Spleen (tissue), 13 donors: ENCODE data around the gene RNF146. TPM values are rescaled to one million over a fixed set of nuclear protein-coding genes. Genes with fewer than 3 reads are reported as not detected.

Source experiments
- DNase-seq: peaks from one replicate; pipeline ENCODE4 v3.0.0-alpha.2; 2020
- H3K27ac ChIP-seq, 8 donors: fragments of 200-600 bp; sonication (generic) in 7 of 8; 1 replicate in 4 of 8; 2 replicates in 4 of 8; pipeline versions ENCODE4 v1.5.0 to v1.8.0; 2016 to 2021; ENCODE audit warnings: inconsistent platforms in 4 of 8, mild to moderate bottlenecking in 4 of 8, moderate library complexity in 1 of 8
- H3K27me3 ChIP-seq, 7 donors: fragments of 200-600 bp; sonication (generic) in 6 of 7; replicated peaks in 1 of 7; 1 replicate in 4 of 7; 2 replicates in 3 of 7; pipeline versions ENCODE4 v1.5.0 to v1.8.0; 2016 to 2021; ENCODE audit warnings: inconsistent platforms in 3 of 7, mild to moderate bottlenecking in 1 of 7
- H3K36me3 ChIP-seq, 6 donors: fragments of 200-600 bp; sonication (generic) in 5 of 6; 1 replicate in 4 of 6; 2 replicates in 2 of 6; pipeline versions ENCODE4 v1.5.0 to v1.8.0; 2016 to 2021; ENCODE audit warnings: inconsistent platforms in 2 of 6
- H3K4me1 ChIP-seq, 6 donors: fragments of 200-600 bp; sonication (generic) in 5 of 6; 1 replicate in 3 of 6; 2 replicates in 3 of 6; pipeline versions ENCODE4 v1.5.0 to v1.8.0; 2016 to 2021; ENCODE audit warnings: inconsistent platforms in 3 of 6
- H3K4me3 ChIP-seq, 8 donors: fragments of 200-600 bp; sonication (generic) in 7 of 8; 1 replicate in 4 of 8; 2 replicates in 4 of 8; pipeline versions ENCODE4 v1.5.0 to v1.8.0; 2016 to 2021; ENCODE audit warnings: inconsistent platforms in 4 of 8, mild to moderate bottlenecking in 4 of 8, moderate library complexity in 2 of 8
- H3K9me3 ChIP-seq, 8 donors: fragments of 200-600 bp; sonication (generic) in 7 of 8; 1 replicate in 4 of 8; 2 replicates in 4 of 8; pipeline versions ENCODE4 v1.5.0 to v1.8.0; 2016 to 2021; ENCODE audit warnings: inconsistent platforms in 4 of 8
- POLR2A ChIP-seq, 3 donors: fragments of 450-650 bp; IDR thresholded peaks; one replicate each; pipeline ENCODE4 v1.5.1; 2017; ENCODE audit warnings: antibody characterized with exemption in 3 of 3, mild to moderate bottlenecking in 1 of 3
- POLR2AphosphoS5 ChIP-seq, 3 donors: sonication (generic); formaldehyde crosslinking; IDR thresholded peaks; one replicate each; pipeline ENCODE4 v1.5.1; 2017; ENCODE audit warnings: antibody characterized with exemption in 3 of 3
- WGBS, 5 donors: extraction: QIAGEN DNeasy Blood & Tissue Kit in 3 of 5; methylation state at CpG; one replicate each; pipeline versions ENCODE4 v1.1.5 to v1.1.7; 2013 to 2018; 5-methylcytosine and 5-hydroxymethylcytosine counted together
- intact Hi-C: fragments of 100-400 bp; cut with DNase I; formaldehyde crosslinking; loops from one replicate; pipeline ENCODE4 v1.15.0; 2023; ENCODE audit warnings: low total_unique reads
- long read RNA-seq, 2 donors: transcript quantifications; one replicate each; lab custom pipeline, GENCODE V29; 2026
- polyA plus RNA-seq, 3 donors: library from polyadenylated mRNA; stranded (reverse); fragments of 200-250 nt; gene quantifications; one replicate each; pipeline ENCODE4 v1.2.1, GENCODE V29; 2013
- total RNA-seq, 7 donors: library from RNA; depleted of rRNA in 3 of 7; stranded (reverse); fragments of >200 nt in 3 of 7; fragmentation: NEBNext Ultra II Directional in 4 of 7; extraction: Animal tissue kit (Norgen Biotek cat#: 25700) in 4 of 7; gene quantifications; one replicate each; pipeline versions ENCODE4 v1.1.0 to v1.2.1, GENCODE V29; 2016 to 2021
- TF ChIP-seq, protein P1 (sequence below), 11 experiments: fragments of 200-600 bp in 7 of 11; fragments of 450-650 bp in 4 of 11; sonication (generic) in 4 of 11; IDR thresholded peaks in 8 of 11; conservative IDR thresholded peaks in 3 of 11; 1 replicate in 7 of 11; 2 replicates in 4 of 11; pipeline versions ENCODE4 v1.4.0 to v1.8.0; 2016 to 2021; ENCODE audit warnings: antibody characterized with exemption in 11 of 11, inconsistent platforms in 4 of 11, mild to moderate bottlenecking in 1 of 11
- donor health status: healthy with polysubstance abuse.
- donor health status: DM: no; HTN: no; CAD: no; lungs with moderate emphysema.
- donor health status: DM: no; HTN: no; CAD: no.
- donor health status: Bipolar disorder and iron deficiency.
- donor health status: healthy.
- donor health status: DM: no; HTN: no; CAD: no.
- donor health status: DM: yes; HTN: yes; CAD: no.

Gene RNF146, protein sequence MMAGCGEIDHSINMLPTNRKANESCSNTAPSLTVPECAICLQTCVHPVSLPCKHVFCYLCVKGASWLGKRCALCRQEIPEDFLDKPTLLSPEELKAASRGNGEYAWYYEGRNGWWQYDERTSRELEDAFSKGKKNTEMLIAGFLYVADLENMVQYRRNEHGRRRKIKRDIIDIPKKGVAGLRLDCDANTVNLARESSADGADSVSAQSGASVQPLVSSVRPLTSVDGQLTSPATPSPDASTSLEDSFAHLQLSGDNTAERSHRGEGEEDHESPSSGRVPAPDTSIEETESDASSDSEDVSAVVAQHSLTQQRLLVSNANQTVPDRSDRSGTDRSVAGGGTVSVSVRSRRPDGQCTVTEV
- total RNA-seq (100 to 1,000 TPM in 2 of 7 donors, 10 to 100 TPM in 5; 43.9 to 125 (median 79.3) TPM), polyA plus RNA-seq (10 to 100 TPM; 31.5 to 48.9 (median 41.7) TPM)
- long read RNA-seq, donor 1, partial matches to known transcripts, result 0 of 7 reads
- long read RNA-seq, donor 1, other reads (novel, unspliced or antisense), result 0 of 7 reads
- long read RNA-seq, donor 2, partial matches to known transcripts, result 0 of 9 reads
- long read RNA-seq, donor 2, other reads (novel, unspliced or antisense), result 0 of 9 reads

GRCh38 chr6:127266178-127266891, at the start of gene RNF146:
RNF146 (plus strand) TSS chr6:127266864; CDS start chr6:127280339, 13,475 bp downstream.
- intact Hi-C loops, result loop anchor here (10.0 kb wide), 1 partner anchor 1282 kb away; the partner anchor contains the start of gene TRMT11
- Histone ChIP-seq H3K36me3 (no peaks in the 10 kb centered on the region), H3K9me3 (no peaks in the 10 kb centered on the region), H3K27ac (peak within 1 kb of the TSS; percentile 98 to 100 (median 99)), H3K27me3 (no peaks in the 10 kb centered on the region), H3K4me3 (peak within 1 kb of the TSS; percentile 68 to 94 (median 80)), H3K4me1 (peaks cover 13 to 51% (median 37%) of the 10 kb centered on the region in 6 donors)
- 0 to 1% (median 0%) methylated on average over 27 to 40 of the region's 40 CpGs for WGBS, 5 donors
- no peak for DNase-seq
- TF ChIP-seq POLR2A (IDR thresholded peaks at IDR 0.05), result no peak
- no peak for TF ChIP-seq POLR2AphosphoS5 (IDR thresholded peaks at IDR 0.05)
- TF ChIP-seq, protein P1, sequence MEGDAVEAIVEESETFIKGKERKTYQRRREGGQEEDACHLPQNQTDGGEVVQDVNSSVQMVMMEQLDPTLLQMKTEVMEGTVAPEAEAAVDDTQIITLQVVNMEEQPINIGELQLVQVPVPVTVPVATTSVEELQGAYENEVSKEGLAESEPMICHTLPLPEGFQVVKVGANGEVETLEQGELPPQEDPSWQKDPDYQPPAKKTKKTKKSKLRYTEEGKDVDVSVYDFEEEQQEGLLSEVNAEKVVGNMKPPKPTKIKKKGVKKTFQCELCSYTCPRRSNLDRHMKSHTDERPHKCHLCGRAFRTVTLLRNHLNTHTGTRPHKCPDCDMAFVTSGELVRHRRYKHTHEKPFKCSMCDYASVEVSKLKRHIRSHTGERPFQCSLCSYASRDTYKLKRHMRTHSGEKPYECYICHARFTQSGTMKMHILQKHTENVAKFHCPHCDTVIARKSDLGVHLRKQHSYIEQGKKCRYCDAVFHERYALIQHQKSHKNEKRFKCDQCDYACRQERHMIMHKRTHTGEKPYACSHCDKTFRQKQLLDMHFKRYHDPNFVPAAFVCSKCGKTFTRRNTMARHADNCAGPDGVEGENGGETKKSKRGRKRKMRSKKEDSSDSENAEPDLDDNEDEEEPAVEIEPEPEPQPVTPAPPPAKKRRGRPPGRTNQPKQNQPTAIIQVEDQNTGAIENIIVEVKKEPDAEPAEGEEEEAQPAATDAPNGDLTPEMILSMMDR (IDR thresholded peaks at IDR 0.05 in 8 of 11, conservative IDR thresholded peaks at IDR 0.05 in 3 of 11), result peak; percentile 52 to 84 (median 78)

GRCh38 chr6:127219869-127220268, 46.8 kb upstream of the RNF146 start:
- TF ChIP-seq, protein P1 (IDR thresholded peaks at IDR 0.05 in 8 of 11, conservative IDR thresholded peaks at IDR 0.05 in 3 of 11), result no peak
- TF ChIP-seq POLR2AphosphoS5 (IDR thresholded peaks at IDR 0.05) (no peak), POLR2A (IDR thresholded peaks at IDR 0.05) (no peak)
- H3K4me1 ChIP-seq, result no peaks in the 10 kb centered on the region
- no peak overlapping the region for H3K4me3 ChIP-seq
- DNase-seq, result no peak
- H3K27me3 ChIP-seq, result peaks cover 0 to 7% (median 0%) of the 10 kb centered on the region in 7 donors
- H3K27ac ChIP-seq, result no peak overlapping the region
- H3K9me3 ChIP-seq, result no peaks in the 10 kb centered on the region
- intact Hi-C loops, result no loop called here
- WGBS, 5 donors, result 85 to 92% (median 88%) methylated on average over 1 of the region's 1 CpG
- H3K36me3 ChIP-seq, result no peaks in the 10 kb centered on the region

DNA sequence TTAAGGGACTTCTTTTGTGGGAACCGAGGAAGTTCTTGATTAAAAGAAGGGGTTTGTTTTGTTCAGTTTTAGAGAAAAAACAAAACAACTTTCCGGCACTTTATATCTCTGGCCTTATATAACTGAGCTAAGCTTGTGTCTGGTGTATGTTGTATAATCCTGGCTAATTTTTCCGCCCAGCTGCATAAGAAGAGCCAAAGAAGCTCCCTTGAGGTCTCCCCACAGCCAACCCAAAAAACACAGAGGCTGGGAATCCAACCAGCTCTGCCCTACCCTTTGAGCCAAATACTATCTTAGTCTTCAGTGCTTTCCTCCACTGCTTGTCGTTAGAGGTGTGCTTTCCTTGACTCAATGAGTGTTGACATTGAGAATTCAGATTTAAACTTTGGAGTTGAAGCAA, 45.5 kb upstream of the RNF146 start:
- intact Hi-C loops, result no loop called here
- TF ChIP-seq POLR2AphosphoS5 (IDR thresholded peaks at IDR 0.05) (no peak), POLR2A (IDR thresholded peaks at IDR 0.05) (no peak)
- TF ChIP-seq, protein P1 (IDR thresholded peaks at IDR 0.05 in 8 of 11, conservative IDR thresholded peaks at IDR 0.05 in 3 of 11), result no peak
- no peaks in the 10 kb centered on the region for H3K4me1 ChIP-seq
- no peaks in the 10 kb centered on the region for H3K27me3 ChIP-seq
- H3K4me3 ChIP-seq, result no peak overlapping the region
- no peak overlapping the region for H3K27ac ChIP-seq
- no peaks in the 10 kb centered on the region for H3K36me3 ChIP-seq
- WGBS, 5 donors, result 75 to 87% (median 86%) methylated on average over 4 of the region's 4 CpGs
- no peaks in the 10 kb centered on the region for H3K9me3 ChIP-seq
- DNase-seq, result no peak
